GM06990 (cell line): Measurements from ENCODE around the gene SAXO1.

ENCODE experiments used
- DNase-seq: peaks from one replicate; pipeline ENCODE4 v3.0.0-alpha.2; 2011; ENCODE audit not compliant: insufficient read length; ENCODE audit errors: extremely low read depth
- H3K27me3 ChIP-seq: replicated peaks from 2 replicates; pipeline ENCODE4 v1.6.0; 2011; ENCODE audit warnings: low read length; ENCODE audit not compliant: control insufficient read depth, insufficient read depth
- H3K36me3 ChIP-seq: 2 replicates; pipeline ENCODE4 v1.5.1; 2011; ENCODE audit warnings: low read length; ENCODE audit not compliant: control insufficient read depth, insufficient read depth
- H3K4me3 ChIP-seq: replicated peaks from 2 replicates; pipeline ENCODE4 v1.5.1; 2011; ENCODE audit warnings: low read depth, mild to moderate bottlenecking, control low read depth, low read length
- TF ChIP-seq, protein P1 (sequence below): IDR thresholded peaks from 2 replicates; pipeline ENCODE4 v1.5.1; 2011; ENCODE audit warnings: low read length, control low read depth, mild to moderate bottlenecking, inconsistent platforms; ENCODE audit not compliant: insufficient read depth, poor library complexity, severe bottlenecking

The SAXO1 gene

DNA sequence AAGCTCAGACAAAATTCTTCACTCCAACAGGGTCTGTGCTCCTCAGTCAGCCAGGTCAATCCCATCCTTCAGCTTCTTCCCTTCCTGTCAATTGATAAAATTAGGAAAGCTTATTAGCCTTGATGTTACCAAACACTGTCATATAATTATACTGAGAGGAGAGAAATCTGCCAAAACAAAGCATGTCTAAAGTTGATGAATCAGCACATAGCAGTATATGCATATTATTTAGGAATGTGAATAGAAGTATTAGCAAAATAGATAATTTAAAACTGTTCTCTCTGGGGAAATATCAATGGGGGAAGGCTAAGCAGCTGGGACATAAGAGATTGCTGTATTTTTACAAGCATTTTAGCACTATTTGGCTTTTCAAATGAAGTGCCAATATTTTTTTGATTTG is 107.1 kb downstream of the SAXO1 start:
- no peaks in the 10 kb centered on the region; the same call in 1 of the 2 replicates for H3K27me3 ChIP-seq
- DNase-seq: no peak
- H3K4me3 ChIP-seq: no peak overlapping the region
- no peaks in the 10 kb centered on the region for H3K36me3 ChIP-seq
- TF ChIP-seq, protein P1, sequence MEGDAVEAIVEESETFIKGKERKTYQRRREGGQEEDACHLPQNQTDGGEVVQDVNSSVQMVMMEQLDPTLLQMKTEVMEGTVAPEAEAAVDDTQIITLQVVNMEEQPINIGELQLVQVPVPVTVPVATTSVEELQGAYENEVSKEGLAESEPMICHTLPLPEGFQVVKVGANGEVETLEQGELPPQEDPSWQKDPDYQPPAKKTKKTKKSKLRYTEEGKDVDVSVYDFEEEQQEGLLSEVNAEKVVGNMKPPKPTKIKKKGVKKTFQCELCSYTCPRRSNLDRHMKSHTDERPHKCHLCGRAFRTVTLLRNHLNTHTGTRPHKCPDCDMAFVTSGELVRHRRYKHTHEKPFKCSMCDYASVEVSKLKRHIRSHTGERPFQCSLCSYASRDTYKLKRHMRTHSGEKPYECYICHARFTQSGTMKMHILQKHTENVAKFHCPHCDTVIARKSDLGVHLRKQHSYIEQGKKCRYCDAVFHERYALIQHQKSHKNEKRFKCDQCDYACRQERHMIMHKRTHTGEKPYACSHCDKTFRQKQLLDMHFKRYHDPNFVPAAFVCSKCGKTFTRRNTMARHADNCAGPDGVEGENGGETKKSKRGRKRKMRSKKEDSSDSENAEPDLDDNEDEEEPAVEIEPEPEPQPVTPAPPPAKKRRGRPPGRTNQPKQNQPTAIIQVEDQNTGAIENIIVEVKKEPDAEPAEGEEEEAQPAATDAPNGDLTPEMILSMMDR: no peak

DNA sequence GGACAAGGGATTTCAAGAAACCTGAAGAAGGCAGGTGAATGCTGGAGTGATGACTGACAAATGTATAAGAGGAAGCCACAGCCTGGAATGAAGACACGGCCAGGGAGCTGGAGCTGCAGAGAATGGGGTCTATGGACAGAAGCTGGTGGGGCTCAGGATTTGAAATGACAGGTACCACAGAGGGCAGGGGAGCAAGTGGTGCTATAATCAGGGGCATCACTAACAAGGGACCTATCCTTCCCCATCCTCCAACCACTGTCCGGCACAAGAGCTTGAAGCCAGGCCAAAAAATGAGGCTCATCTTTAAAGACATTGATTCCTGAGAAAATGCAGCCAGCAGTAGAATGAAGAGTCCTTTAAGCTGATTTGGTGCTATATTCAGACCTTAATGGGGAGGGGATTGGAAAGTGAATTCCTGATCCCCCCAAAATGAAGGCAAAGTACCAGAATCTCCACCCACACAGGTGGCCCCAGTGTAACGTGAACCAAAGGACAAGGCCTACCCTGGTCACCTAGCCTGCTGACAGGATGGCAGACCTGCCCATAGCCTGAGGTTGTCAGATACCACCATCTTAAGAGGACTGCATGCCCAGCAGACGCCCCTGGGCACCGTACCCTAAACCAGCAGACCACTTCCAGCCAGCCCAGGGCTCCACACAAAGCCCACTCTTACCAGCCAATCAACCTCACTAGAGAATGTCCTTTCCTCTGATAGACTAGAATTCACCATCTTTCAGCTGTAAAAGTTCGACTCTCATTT is 109.2 kb downstream of the SAXO1 start:
- TF ChIP-seq, protein P1: no peak
- DNase-seq: no peak
- Histone ChIP-seq H3K4me3 (no peak overlapping the region), H3K27me3 (no peaks in the 10 kb centered on the region; the same call in 1 of the 2 replicates), H3K36me3 (no peaks in the 10 kb centered on the region)

DNA sequence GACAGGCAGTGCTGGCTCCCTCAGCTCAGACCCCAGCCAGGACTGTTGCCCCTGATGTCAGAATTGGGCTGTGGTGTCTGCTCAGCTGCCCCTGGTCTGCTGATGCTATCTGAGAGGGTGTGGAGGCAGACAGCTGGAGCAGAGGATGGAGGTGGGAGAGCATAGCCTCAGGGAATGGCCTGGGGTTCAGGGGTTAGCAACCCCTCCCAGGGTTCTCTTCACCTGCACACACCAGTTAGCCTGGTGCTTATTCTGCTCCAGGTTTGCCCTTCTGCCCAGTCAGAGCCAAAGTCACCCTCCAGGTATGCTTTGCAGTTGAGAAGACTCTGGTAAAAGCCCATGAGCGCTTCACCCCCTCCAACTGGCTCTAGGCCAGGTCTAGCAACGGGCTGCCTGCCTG is 109.8 kb downstream of the SAXO1 start:
- H3K4me3 ChIP-seq: no peak overlapping the region
- H3K27me3 ChIP-seq: no peaks in the 10 kb centered on the region; the same call in 1 of the 2 replicates
- H3K36me3 ChIP-seq: no peaks in the 10 kb centered on the region

DNA sequence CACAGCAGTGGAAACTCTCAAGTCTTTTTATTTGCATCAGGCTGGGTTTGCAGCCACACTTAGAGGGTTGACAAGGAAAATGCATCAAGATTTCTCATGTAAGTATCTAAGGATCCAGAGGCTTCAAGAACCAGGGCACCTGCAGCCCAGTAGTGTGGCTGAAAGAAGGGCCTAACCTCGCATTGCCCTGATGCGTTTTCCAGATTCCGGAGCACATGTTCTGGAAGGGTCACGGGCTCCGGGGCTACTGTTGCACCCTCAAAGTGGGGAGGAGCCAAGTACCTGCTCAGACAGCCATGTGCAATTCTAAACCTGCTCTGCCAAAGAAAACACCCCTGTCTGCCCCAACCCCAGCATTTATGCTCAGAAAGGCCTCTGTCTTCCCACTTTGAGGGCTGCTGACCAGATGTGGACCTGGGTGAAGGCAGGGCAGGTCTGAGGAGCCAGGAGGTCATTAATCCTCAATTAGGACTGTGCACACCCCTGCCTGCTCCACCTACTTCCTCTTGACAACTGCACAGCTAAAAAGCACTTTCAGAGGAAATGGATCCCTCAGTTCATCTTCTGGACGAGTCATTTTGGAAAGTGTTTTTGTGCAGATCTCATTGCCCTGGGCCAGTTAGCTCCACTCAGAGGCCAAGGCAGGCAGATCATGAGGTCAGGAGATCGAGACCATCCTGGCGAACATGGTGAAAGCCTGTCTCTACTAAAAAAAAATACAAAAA is 110.7 kb downstream of the SAXO1 start:
- Histone ChIP-seq H3K27me3 (no peaks in the 10 kb centered on the region; the same call in 1 of the 2 replicates), H3K36me3 (no peaks in the 10 kb centered on the region), H3K4me3 (no peak overlapping the region)
- TF ChIP-seq, protein P1: no peak
- DNase-seq: no peak

More for the DNA sequence above, 109.8 kb downstream of the SAXO1 start:
- DNase-seq: no peak
- TF ChIP-seq, protein P1: no peak

DNA sequence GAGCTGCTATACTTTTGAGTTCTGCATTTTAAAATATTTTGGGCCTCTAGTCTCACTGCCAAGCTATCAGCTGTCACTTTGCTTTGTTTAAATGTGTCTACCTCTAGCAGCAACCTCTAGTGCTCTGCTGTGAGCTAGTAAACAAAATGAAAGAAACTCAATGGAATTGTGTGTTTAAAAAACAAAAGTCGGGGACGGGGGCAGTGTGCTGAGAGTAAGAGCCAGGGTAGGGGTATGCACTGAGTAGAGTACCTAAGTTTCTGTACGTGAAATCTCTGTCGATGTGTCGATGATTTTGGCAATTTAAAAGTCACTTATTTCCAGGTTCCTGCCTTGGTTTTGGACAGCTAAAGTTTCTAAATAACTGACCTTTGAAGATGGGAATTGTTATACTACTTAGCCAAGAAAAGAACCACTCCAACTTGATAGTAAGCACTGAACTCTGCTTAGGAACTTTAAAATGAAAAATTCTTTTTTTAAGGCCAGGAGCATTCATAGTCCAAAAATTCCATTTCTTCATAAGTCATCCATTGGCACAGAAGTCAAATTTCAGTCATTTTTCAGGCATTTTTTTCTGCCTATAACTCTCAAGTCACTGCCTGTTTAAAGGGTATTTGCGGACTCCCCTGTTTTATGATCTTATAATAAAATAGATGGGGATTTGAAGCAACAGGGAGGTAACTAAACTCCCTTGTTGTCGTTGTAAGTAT is 111.5 kb downstream of the SAXO1 start:
- Histone ChIP-seq H3K36me3 (no peaks in the 10 kb centered on the region), H3K4me3 (no peak overlapping the region), H3K27me3 (no peaks in the 10 kb centered on the region; the same call in 1 of the 2 replicates)
- TF ChIP-seq, protein P1: no peak
- DNase-seq: no peak
